ENCODE data around the gene EXOC6B. TPM values are rescaled to one million over a fixed set of nuclear protein-coding genes. Genes with fewer than 3 reads are reported as not detected.

EXOC6B gene
- total RNA-seq, 1 donor from 2014 or later = 49.9 TPM

GRCh38 chr2:72131916-72132841 lies 693.7 kb downstream of the EXOC6B start:
- peak; percentile 50 for DNase-seq (ENCODE audit: low spot score)
- no peak for ATAC-seq

GRCh38 chr2:72131371-72131891 lies 694.4 kb downstream of the EXOC6B start:
- ATAC-seq (no peak), DNase-seq (ENCODE audit: low spot score) (peak; percentile 56)
- intact Hi-C loops (cut with DNase I) = loop anchor here (10.0 kb wide), 1 partner anchor 197 kb away; no protein-coding TSS in a partner anchor

More at GRCh38 chr2:72131916-72132841, 693.7 kb downstream of the EXOC6B start:
- intact Hi-C loops (cut with DNase I) = loop anchor here (10.0 kb wide), 1 partner anchor 197 kb away; no protein-coding TSS in a partner anchor

GRCh38 chr2:72130659-72131360 lies 695.0 kb downstream of the EXOC6B start:
- peak; percentile 49 for DNase-seq (ENCODE audit: low spot score)
- intact Hi-C loops (cut with DNase I) = loop anchor here (10.0 kb wide), 1 partner anchor 196 kb away; no protein-coding TSS in a partner anchor
- ATAC-seq = no peak

- ATAC-seq (peak; percentile 65), DNase-seq (ENCODE audit: low spot score) (peak; percentile 52)
- intact Hi-C loops (cut with DNase I) = loop anchor here (10.0 kb wide), 1 partner anchor 195 kb away; no protein-coding TSS in a partner anchor
Observed at GRCh38 chr2:72129681-72130340, 696.0 kb downstream of the EXOC6B start.

- no peak for ATAC-seq
- peak; percentile 34 for DNase-seq (ENCODE audit: low spot score)
- intact Hi-C loops (cut with DNase I) = no loop called here
Observed at GRCh38 chr2:72128843-72129227, 697.0 kb downstream of the EXOC6B start.

- ATAC-seq (no peak), DNase-seq (ENCODE audit: low spot score) (peak; percentile 28)
- intact Hi-C loops (cut with DNase I) = no loop called here
Observed at GRCh38 chr2:72128059-72128842, 697.6 kb downstream of the EXOC6B start.

- intact Hi-C loops (cut with DNase I) = no loop called here
- DNase-seq (ENCODE audit: low spot score) (peak; percentile 38), ATAC-seq (no peak)
Observed at GRCh38 chr2:72127401-72128058, 698.3 kb downstream of the EXOC6B start.

GRCh38 chr2:72126186-72127100 lies 699.4 kb downstream of the EXOC6B start:
- intact Hi-C loops (cut with DNase I) = no loop called here
- DNase-seq (ENCODE audit: low spot score) = peak; percentile 25
- ATAC-seq = no peak

Other genes with a start within 250 kb of the EXOC6B start
- 14.4 TPM for gene SPR, start 61.4 kb upstream of the EXOC6B start, total RNA-seq
- not detected for gene EMX1, start 91.5 kb upstream of the EXOC6B start, total RNA-seq
- 19.5 TPM for gene SFXN5, start 245.7 kb upstream of the EXOC6B start, total RNA-seq